GM12878 (cell line): ENCODE data around the gene SYCE3. TPM values are rescaled to one million over a fixed set of nuclear protein-coding genes. Genes with fewer than 3 reads are reported as not detected.

Experiments used
- ATAC-seq: fragments of 200-7000 bp; cut with Tn5 transposase; 3 replicates; pipeline ENCODE4 v1.9.1; 2020; ENCODE audit warnings: mild to moderate bottlenecking, moderate library complexity
- BruUV-seq: library from RNA; stranded (reverse); fragments of 400-500 nt; replicated peaks from 2 replicates; lab custom pipeline; 2021; lab: Mats Ljungman, UMichigan
- CTCF ChIA-PET: fragments of 300-600 bp; sonication (Branson Sonifier 250); formaldehyde crosslinking; extraction: SDS; loops from one replicate; lab custom pipeline; 2021; ENCODE audit warnings: inconsistent platforms; lab: Yijun Ruan, JAX
- POLR2A ChIA-PET: fragments of 350-600 bp; formaldehyde crosslinking; extraction: SDS; loops from one replicate; lab custom pipeline; 2021; ENCODE audit warnings: inconsistent platforms; lab: Charles Lee
- RAD21 ChIA-PET: fragments of 300-600 bp; sonication (Branson Sonifier 250); formaldehyde crosslinking; loops from one replicate; lab custom pipeline; 2023; ENCODE audit warnings: antibody characterized with exemption; ENCODE audit not compliant: unreplicated experiment; lab: Charles Lee
- SMC1A ChIA-PET: fragments of 300-600 bp; sonication (Branson Sonifier 250); formaldehyde crosslinking; loops from one replicate; lab custom pipeline; 2023; ENCODE audit not compliant: unreplicated experiment, uncharacterized antibody; lab: Charles Lee
- DNase-seq: peaks from one replicate; pipeline ENCODE4 v3.0.0-alpha.2; 2011; ENCODE audit warnings: low read depth, low spot score
- FAIRE-seq: peaks from 3 replicates; lab custom pipeline; 2011; peaks lifted over from hg19 to GRCh38; lab: Jason Lieb, UNC
- H2AFZ ChIP-seq: 2 replicates; pipeline ENCODE4 v1.6.0; 2011; ENCODE audit warnings: low read depth, low read length, control low read depth; ENCODE audit not compliant: control insufficient read depth
- H3K27ac ChIP-seq: 2 replicates; pipeline ENCODE4 v1.5.1; 2011; ENCODE audit warnings: control low read depth; ENCODE audit not compliant: control insufficient read depth, insufficient read depth
- H3K27me3 ChIP-seq, 2 experiments: replicated peaks in 1 of 2; 2 replicates each; pipeline versions ENCODE4 v1.6.0 to v1.6.1; 2011; ENCODE audit warnings: low read length in 1 of 2; ENCODE audit not compliant: control insufficient read depth in 2 of 2, insufficient read depth in 2 of 2
- H3K36me3 ChIP-seq, 2 experiments: 2 replicates each; pipeline ENCODE4 v1.5.1; 2011; ENCODE audit warnings: low read length in 1 of 2; ENCODE audit not compliant: control insufficient read depth in 2 of 2, insufficient read depth in 2 of 2
- H3K4me1 ChIP-seq: 2 replicates; pipeline ENCODE4 v1.6.1; 2011; ENCODE audit warnings: mild to moderate bottlenecking, low read length, moderate library complexity, mixed read lengths; ENCODE audit not compliant: control insufficient read depth, insufficient read depth
- H3K4me2 ChIP-seq: 2 replicates; pipeline ENCODE4 v1.6.0; 2011; ENCODE audit warnings: control low read depth; ENCODE audit not compliant: control insufficient read depth, insufficient read depth
- H3K4me3 ChIP-seq: fragments of 200-600 bp; sonication (generic); 2 replicates; pipeline ENCODE4 v1.5.1; 2016
- H3K79me2 ChIP-seq: 2 replicates; pipeline ENCODE4 v1.6.0; 2011; ENCODE audit warnings: low read length; ENCODE audit not compliant: control insufficient read depth, insufficient read depth
- H3K9ac ChIP-seq: 2 replicates; pipeline ENCODE4 v1.8.0; 2011; ENCODE audit warnings: low read length, control low read depth, mixed read lengths; ENCODE audit not compliant: control insufficient read depth, insufficient read depth
- H3K9me3 ChIP-seq: replicated peaks from 3 replicates; pipeline ENCODE4 v1.5.1; 2011; ENCODE audit warnings: mild to moderate bottlenecking, low read length; ENCODE audit not compliant: control insufficient read depth, insufficient read depth
- H4K20me1 ChIP-seq: 2 replicates; pipeline ENCODE4 v1.6.0; 2011; ENCODE audit not compliant: control insufficient read depth, insufficient read depth
- MEF2B ChIP-seq: fragments of 450-650 bp; IDR thresholded peaks from 2 replicates; pipeline ENCODE4 v1.6.1; 2018; ENCODE audit warnings: mild to moderate bottlenecking, moderate library complexity; ENCODE audit not compliant: partially characterized antibody, poor library complexity, severe bottlenecking
- SUZ12 ChIP-seq: fragments of 200-600 bp; sonication (generic); IDR thresholded peaks from one replicate; pipeline ENCODE4 v1.6.1; 2018; ENCODE audit warnings: antibody characterized with exemption, mild to moderate bottlenecking; ENCODE audit not compliant: unreplicated experiment
- TBL1XR1 ChIP-seq: IDR thresholded peaks from 2 replicates; pipeline ENCODE4 v1.6.1; 2012; ENCODE audit warnings: low read depth, low read length, improper control_type of control experiment
- WGBS: methylation state at CpG from one replicate; pipeline ENCODE4 v1.1.6; 2016; ENCODE audit warnings: low lambda C conversion rate; ENCODE audit not compliant: insufficient replicate concordance, insufficient coverage; ENCODE audit errors: missing lambda C conversion rate; 5-methylcytosine and 5-hydroxymethylcytosine counted together
- in situ Hi-C: fragments of 300-500 bp; cut with MboI; formaldehyde crosslinking; loops from 9 replicates; pipeline ENCODE4 v1.14.3; 2018; ENCODE audit warnings: mixed read lengths
- intact Hi-C: fragments of 100-400 bp; cut with micrococcal nuclease; formaldehyde crosslinking; loops from one replicate; pipeline ENCODE4 v1.14.2; 2022; ENCODE audit not compliant: unreplicated experiment
- polyA plus RNA-seq, 11 experiments: library from polyadenylated mRNA; depleted of rRNA in 4 of 11; unstranded in 6 of 11; stranded (reverse) in 5 of 11; fragments of >200 nt; fragmentation: Nextera tagmentation in 4 of 11; fragmentation: Illumina TruSeq in 1 of 11; extraction: Ambion mirVana in 4 of 11; extraction: Trizol in 1 of 11; gene quantifications; 1 replicate in 1 of 11; 2 replicates in 10 of 11; pipeline versions ENCODE4 v1.2.1 to v1.2.3, GENCODE V29; 2011 to 2016; ENCODE audit warnings: inconsistent platforms in 2 of 11, missing spikeins in 2 of 11, low read depth in 1 of 11
- total RNA-seq, 4 experiments: library from RNA; depleted of rRNA in 3 of 4; stranded (reverse); fragments of >200 nt in 3 of 4; fragmentation: Illumina TruSeq in 1 of 4; extraction: Trizol in 1 of 4; gene quantifications; 2 replicates each; pipeline versions ENCODE4 v1.2.1 to v1.2.3, GENCODE V29; 2013 to 2021

SYCE3 gene
- total and polyA plus RNA-seq, 10 of the 15 experiments (the other 5 are each of a cell fraction or from before 2014, with no cell fraction given): 0.38 to 0.91 (median 0.76) TPM; not detected in 4

- ChIA-PET SMC1A (no interaction called here), RAD21 (interaction anchor here (1.2 kb wide), 1 partner anchor 71 kb away, joined by 3 read pairs; no protein-coding TSS in a partner anchor), CTCF (interaction anchor here (2.2 kb wide), 1 partner anchor 10 kb away, joined by 10 read pairs; no protein-coding TSS in a partner anchor)
- no peak for DNase-seq
- Histone ChIP-seq H3K4me3 (no peak overlapping the region), H3K9ac (no peak overlapping the region), H4K20me1 (no peaks in the 10 kb centered on the region), H3K27ac (no peak overlapping the region), H3K27me3 (no peaks in the 10 kb centered on the region; a peak in 1 of 4 replicates), H3K4me2 (no peak overlapping the region), H3K79me2 (no peaks in the 10 kb centered on the region), H3K4me1 (no peaks in the 10 kb centered on the region)
- in situ Hi-C loops: loop anchor here (10.0 kb wide), 1 partner anchor 357 kb away; the partner anchor contains the start of gene HDAC10
- 65% methylated on average over 24 of the region's 26 CpGs for WGBS
- intact Hi-C loops: no loop called here
- TF ChIP-seq TBL1XR1: no peak
- TF ChIP-seq, all 136 proteins: peak for 0
- BruUV-seq: no TSS peak
- FAIRE-seq (no peak), ATAC-seq (no peak)
- Histone ChIP-seq H3K36me3 (no peaks in the 10 kb centered on the region), H3K9me3 (no peaks in the 10 kb centered on the region), H2AFZ (no peak overlapping the region)
- POLR2A ChIA-PET: no interaction called here
Measured at GRCh38 chr22:50611341-50612060, 48.8 kb upstream of the SYCE3 start.

GRCh38 chr22:50610581-50610980 is 47.9 kb upstream of the SYCE3 start:
- FAIRE-seq (no peak), DNase-seq (no peak), ATAC-seq (no peak)
- Histone ChIP-seq H3K4me2 (no peak overlapping the region), H3K79me2 (no peaks in the 10 kb centered on the region), H3K27me3 (no peaks in the 10 kb centered on the region; a peak in 2 of 4 replicates), H3K27ac (no peak overlapping the region), H3K36me3 (no peaks in the 10 kb centered on the region), H2AFZ (no peak overlapping the region), H3K4me3 (no peak overlapping the region), H3K9me3 (no peaks in the 10 kb centered on the region), H3K4me1 (no peaks in the 10 kb centered on the region), H3K9ac (no peak overlapping the region), H4K20me1 (no peaks in the 10 kb centered on the region)
- CTCF ChIA-PET: interaction anchor here (2.2 kb wide), 1 partner anchor 11 kb away, joined by 10 read pairs; no protein-coding TSS in a partner anchor
- in situ Hi-C loops: loop anchor here (10.0 kb wide), 1 partner anchor 356 kb away; the partner anchor contains the start of gene HDAC10
- TF ChIP-seq SUZ12 (no peak), MEF2B (no peak)
- SMC1A ChIA-PET: no interaction called here
- POLR2A ChIA-PET: no interaction called here
- 62% methylated on average over 17 of the region's 17 CpGs for WGBS
- intact Hi-C loops: no loop called here
- no TSS peak for BruUV-seq
- RAD21 ChIA-PET: no interaction called here
